NCI-H1105 (cell line): ENCODE results near the gene NCOR1.
"Not testable (repeated sequence)": the region's sequence is repeated elsewhere in the genome, so short reads cannot be mapped to it uniquely, and the experiment has no call there.

Experiments used
- DNase-seq: peaks from one replicate; lab custom pipeline; 2025; lab: John Stamatoyannopoulos, UW

NCOR1 gene

GRCh38 chr17:16086957-16087356, 128.4 kb downstream of the NCOR1 start:
- no peak for DNase-seq

DNA sequence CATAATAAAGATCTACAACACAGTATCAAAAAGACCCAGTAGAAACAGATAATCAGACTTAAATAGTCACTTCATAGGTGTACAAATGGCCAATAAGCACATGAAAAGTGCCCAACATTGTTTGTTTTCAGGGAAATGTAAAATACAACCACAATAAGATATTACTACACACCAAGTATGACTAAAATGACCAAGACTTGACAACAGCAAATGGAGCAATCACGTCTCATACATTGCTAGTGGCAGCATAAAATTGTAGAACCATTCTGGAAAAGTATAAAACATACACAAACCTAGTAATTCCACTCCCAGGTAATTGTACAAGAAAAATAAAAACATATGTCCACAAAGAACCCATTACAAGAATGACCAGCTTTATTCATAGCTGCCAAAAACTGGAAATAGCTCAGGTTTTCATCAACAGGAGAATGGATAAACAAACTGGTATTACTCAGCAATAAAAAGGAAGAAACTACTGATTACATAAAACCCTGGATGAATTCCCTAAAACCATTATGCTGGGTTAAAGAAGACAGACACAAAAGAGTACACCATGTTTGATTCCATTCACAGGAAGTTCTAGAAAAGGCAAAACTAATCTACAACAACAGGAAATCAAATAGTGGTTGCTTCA, 130.2 kb downstream of the NCOR1 start:
- no peak for DNase-seq

- DNase-seq: no peak
These were observed 132.1 kb downstream of the NCOR1 start for GRCh38 chr17:16083223-16083622.

DNA sequence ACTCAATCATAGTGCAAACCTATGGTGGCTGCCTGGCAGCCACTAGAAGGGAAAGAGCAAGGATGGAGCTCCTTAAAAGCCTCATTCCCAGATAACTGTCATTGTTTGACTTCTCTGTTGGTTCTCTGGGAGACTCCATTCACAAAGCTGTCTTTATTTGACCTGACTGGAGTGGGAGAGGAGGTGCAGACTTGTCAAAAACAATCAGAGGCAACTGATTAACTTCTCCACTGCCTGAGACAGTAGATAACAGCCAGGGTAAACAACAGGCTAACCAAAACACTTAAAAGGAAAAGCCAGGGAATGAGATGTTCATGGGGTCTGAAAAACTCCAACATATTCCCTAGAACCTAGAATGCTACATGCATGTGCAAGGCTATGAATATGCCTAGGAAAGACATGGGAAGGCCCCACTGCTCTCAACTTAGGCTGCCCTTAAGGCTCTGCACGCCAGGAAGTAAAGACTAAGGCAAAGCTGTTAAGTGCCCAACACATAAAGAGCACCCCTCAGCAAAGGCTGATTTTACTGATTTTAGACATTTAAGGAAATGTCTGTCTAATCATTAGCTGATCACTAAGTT, 133.7 kb downstream of the NCOR1 start:
- DNase-seq: no peak

DNA sequence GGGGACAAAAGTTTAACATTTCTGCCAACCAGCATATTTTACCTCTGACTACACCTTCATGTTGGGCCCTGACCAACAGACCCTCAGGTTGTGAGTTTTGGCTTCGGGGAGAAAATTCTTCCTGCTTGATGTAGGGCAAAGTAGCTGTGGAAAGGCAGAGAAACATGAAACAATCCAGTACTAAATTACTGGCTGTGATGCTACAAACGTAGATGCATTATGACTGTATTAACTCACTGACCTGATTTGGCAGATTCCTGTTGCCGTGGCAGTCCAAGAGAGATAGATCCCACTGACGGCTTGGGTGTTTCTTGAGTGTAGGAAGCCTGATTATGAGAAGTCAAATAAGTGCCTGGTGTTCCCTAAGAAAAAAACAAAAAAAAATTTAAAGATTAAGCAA, 135.0 kb downstream of the NCOR1 start:
- DNase-seq: no peak

DNA sequence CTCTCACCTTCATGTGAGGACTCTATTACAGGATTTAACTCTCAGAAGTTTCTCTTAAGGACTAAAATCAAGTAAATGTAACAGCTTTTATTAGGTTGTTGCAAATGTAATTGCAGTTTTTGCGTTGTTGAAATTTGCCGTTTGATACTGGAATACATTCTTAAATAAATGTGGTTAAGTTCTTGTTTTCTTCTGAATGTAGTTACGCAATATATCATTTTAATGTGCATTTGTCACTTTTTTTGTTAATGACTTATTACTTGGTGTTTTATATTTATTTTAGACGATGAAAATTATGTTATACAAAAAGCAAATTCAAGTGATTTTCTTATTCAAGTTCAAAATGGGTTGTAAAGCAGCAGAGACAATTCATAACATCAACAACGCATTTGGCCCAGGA, 139.4 kb downstream of the NCOR1 start:
- no peak for DNase-seq

- no peak for DNase-seq
These were observed 140.9 kb downstream of the NCOR1 start for GRCh38 chr17:16074423-16074822.

DNA sequence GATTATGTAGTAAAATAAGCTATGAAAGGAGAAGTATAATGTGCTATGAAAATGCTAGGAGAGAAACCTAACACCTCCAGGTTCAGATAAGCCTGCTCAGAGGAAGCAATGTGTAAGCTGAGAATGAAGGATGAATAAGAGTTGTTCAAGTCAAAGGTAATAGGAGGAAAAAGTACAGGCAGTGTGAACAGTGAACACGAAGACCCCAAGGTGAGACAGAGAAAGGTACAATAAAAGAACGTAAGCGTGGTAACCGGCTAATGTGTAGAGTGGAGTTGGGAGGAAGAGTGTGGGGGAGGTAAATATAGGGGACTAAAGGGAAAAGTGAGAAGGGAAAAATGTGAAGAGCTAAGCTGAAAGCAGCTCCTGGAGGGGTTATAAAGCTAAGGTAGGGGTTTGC, 141.5 kb downstream of the NCOR1 start:
- no peak for DNase-seq

- no peak for DNase-seq
These were observed 143.3 kb downstream of the NCOR1 start for GRCh38 chr17:16072031-16072430.

GRCh38 chr17:16068323-16068722, 147.0 kb downstream of the NCOR1 start:
- DNase-seq: no peak

DNA sequence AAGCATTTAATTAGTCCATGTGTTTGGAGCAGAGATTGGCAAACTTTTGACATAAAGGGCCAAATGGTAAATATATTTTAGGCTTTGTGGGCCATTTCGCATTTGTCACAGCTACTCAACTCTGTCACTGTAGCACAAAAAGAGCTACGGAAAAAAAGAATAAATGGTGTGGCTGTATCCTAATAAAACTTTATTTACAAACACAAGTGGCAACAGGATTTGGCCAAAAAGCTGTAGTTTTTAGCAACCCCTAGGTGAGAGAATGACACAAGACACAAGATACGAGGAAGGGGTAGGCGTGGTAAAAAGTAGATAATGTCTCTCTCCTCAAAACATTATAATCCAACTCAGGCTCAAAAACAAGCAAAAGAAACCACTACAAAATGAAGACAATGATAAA, 149.2 kb downstream of the NCOR1 start:
- no peak for DNase-seq

DNA sequence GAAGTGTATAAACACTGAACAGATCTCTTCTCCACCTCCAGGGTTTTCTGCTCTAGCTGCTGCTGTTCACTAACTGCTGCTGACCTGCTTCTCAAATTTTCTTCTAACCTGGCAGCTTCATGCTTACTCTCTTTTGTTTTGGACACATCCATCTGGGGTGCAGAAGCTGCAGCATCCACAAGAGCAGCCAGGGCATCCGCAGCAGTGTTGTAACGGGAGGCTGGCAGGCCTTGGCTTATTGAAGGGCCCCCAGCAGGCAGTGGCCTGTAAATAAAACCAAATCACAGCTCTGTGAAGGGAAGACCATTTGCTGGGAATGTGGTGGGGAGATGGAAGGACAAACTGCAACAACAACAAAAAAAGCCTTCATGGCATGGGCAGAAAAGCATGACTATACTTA, 153.7 kb downstream of the NCOR1 start:
- DNase-seq: no peak

DNA sequence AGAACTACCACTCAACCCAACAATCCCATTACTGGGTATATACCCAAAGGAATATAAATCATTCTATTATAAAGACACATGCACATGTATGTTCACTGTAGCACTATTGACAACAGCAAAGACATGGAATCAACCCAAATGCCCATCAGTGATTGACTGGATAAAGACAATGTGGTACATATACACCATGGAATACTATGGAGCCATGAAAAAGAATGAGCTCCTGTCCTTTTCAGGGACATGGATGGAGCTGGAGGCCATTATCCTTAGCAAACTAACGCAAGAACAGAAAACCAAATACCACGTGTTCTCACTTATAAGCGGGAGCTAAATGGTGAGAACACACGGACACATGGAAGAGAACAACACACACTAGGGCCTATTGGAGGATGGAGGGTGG, 160.2 kb downstream of the NCOR1 start:
- DNase-seq: not testable (repeated sequence)

DNA sequence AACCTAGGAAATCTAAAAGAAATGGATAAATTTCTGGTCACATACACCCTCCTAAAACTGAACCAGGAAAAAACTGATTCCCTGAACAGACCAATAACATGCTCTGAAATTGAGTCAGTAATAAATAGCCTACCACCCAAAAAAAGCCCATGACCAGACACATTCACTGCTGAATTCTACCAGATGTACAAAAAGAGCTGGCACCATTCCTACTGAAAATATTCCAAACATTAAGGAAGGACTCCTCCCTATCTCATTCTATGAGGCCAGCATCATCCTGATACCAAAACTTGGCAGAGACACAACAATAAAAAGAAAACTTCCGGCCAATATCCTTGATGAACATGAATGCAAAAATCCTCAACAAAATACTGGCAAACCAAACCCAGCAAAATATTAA, 162.8 kb downstream of the NCOR1 start:
- no peak for DNase-seq

- no peak for DNase-seq
These were observed 164.5 kb downstream of the NCOR1 start for GRCh38 chr17:16050844-16051243.

DNA sequence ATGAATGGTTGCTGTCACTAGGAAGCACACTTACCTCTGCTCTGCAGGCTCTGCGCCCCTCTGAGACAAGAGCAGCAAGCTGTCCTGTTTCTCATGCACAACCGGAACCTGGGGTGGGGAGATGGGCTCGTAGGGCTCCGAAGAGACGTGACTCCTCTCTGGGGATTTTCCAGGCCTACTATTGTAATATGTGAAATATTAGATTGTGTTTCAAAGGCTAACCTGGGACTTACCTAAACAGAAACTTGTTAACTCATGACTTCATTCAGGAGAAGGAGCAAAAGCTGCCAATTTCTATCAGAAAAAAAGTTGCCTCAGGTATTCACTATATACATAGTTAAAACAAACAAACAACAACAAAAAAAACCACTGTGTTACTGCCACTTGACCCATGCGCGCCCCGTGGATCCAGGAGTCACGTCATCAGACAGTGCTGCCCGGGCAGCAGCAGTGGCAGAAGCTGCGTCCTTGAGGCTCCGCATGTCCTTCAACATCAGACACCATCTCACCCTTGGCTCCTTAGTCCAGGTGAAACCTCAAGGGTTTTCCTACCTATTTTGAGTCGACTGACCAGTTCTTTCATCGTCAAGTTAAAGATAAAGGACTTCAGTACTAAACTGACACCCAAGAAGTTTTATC, 166.4 kb downstream of the NCOR1 start:
- DNase-seq: no peak

DNA sequence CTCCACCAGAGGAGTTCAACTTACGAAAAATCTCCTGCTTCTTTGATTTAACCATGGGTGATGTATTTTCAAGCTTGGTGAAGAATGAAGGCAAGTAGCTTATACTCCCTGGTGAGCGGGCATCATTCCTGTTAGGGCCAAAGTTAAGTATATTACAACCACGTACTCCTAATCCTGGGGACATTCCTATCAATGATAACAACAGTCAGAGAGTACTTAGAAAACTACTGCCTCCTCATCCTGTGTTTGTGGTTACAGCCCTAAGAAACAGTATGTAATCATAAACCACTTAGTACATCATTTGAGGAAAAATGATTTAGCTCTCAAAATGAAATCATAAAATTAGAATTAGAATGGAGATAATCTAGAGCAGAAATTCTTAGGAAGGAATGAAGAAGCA, 168.4 kb downstream of the NCOR1 start:
- no peak for DNase-seq

- DNase-seq: no peak
These were observed 170.8 kb downstream of the NCOR1 start for GRCh38 chr17:16044487-16044886.

DNA sequence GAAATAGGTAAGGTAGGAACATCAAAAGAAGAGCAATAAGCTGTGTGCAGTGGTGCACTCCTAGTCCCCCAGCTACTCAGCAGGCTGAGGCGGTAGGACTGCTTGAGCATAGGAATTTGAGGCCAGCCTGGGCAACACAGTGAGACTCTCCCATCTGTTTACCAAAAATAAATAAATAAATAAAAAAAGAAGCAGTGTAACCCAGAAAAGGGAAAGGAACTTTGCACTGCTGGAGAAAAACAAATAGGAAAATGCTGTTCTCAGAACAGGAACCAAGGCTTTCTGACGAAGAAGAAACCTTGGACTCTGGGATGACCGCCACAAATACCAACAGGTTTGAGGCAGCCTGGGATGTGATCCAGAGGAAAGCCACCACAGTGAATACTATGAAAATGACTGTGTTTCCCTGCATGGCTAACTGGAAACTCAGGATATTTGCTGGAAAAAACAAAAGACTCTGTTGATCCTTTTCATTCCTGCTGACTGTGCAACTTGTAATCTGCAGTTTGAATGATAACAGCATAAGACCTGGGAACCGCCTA, 174.6 kb downstream of the NCOR1 start:
- no peak for DNase-seq

DNA sequence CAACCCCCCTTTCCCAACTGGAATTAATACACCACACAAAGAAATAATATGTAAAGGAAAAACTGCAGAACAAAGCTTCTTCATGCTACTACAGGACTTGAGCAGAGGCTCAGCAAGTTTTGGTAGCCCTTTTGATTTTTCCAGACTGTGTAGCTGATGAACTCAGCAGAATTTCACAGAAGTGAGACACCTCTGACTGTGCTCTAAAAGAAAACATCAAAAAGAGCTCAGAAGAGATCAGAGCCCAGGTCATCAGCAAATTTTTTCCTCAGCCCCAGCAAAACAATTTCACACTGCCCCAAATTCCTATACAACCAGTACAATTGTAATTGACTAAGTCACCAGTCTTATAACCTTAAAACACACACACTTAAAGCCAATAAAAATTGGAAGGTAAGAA, 177.7 kb downstream of the NCOR1 start:
- no peak for DNase-seq

DNA sequence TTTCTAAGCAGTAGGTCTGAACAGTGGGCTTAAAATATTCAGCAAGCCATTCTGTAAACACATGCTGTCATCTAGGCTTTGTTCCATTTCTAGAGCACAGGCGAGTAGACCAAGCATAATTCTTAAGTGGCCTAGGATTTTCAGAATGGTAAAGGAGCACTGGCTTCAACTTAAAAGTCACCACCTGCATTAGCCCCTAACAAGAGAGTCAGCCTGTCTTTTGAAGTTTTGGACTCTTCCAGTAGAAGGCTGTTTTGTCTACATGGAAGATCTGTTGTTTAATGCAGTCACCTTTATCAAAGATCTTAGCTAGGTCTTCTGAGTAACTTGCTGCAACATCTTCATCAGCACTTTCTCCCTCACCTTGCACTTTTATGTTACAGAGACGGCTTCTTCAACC, 179.1 kb downstream of the NCOR1 start:
- DNase-seq: no peak

DNA sequence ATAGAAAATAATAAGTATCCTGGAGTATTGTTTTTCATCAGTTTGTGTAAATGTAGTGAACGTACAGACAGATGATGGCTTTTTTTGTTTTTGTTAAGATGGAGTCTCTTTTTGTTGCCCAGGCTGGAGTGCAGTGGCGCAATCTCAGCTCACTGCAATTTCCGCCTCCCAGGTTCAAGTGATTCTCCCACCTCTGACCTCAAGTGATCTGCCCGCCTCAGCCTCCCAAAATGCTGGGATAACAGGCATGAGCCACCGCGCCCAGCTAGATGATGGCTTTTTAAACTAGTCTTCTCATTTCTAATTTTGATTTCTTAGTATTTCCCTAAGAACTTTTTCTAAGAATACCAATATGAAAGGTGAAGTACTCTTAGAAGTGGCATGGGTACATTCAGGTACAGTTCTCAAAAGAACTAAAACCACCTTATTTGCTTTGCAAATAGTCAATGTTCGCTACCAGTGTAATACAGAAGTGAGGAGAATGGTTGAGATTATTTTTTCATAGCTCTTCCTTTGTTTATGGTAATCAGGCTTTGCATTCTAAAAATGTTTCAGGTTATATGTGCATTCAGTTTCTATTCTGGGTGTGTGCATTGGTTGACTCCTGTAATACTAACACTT, 181.5 kb downstream of the NCOR1 start:
- DNase-seq: no peak
